ENCODE data around the gene MED8. TPM values are rescaled to one million over a fixed set of nuclear protein-coding genes. Genes with fewer than 3 reads are reported as not detected.
A peak's percentile ranks its signal among the peaks of the same experiment; 100 is the strongest.

Gene MED8
- total and polyA plus RNA-seq, 2 of the 13 experiments (the other 11 are each of a cell fraction or from before 2014, with no cell fraction given): 16.9 to 77.4 TPM

GRCh38 chr1:43358746-43359693 is 30.6 kb downstream of the MED8 start, which contains the start of gene CDC20 (continued):
- TF ChIP-seq, protein P1, sequence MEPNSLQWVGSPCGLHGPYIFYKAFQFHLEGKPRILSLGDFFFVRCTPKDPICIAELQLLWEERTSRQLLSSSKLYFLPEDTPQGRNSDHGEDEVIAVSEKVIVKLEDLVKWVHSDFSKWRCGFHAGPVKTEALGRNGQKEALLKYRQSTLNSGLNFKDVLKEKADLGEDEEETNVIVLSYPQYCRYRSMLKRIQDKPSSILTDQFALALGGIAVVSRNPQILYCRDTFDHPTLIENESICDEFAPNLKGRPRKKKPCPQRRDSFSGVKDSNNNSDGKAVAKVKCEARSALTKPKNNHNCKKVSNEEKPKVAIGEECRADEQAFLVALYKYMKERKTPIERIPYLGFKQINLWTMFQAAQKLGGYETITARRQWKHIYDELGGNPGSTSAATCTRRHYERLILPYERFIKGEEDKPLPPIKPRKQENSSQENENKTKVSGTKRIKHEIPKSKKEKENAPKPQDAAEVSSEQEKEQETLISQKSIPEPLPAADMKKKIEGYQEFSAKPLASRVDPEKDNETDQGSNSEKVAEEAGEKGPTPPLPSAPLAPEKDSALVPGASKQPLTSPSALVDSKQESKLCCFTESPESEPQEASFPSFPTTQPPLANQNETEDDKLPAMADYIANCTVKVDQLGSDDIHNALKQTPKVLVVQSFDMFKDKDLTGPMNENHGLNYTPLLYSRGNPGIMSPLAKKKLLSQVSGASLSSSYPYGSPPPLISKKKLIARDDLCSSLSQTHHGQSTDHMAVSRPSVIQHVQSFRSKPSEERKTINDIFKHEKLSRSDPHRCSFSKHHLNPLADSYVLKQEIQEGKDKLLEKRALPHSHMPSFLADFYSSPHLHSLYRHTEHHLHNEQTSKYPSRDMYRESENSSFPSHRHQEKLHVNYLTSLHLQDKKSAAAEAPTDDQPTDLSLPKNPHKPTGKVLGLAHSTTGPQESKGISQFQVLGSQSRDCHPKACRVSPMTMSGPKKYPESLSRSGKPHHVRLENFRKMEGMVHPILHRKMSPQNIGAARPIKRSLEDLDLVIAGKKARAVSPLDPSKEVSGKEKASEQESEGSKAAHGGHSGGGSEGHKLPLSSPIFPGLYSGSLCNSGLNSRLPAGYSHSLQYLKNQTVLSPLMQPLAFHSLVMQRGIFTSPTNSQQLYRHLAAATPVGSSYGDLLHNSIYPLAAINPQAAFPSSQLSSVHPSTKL (CRISPR knock-in tag; IDR thresholded peaks at IDR 0.05): peak; percentile 18; the same call in 1 of the 2 replicates
- TF ChIP-seq ZBTB2 (CRISPR knock-in tag; IDR thresholded peaks at IDR 0.05; ENCODE audit: low read depth) (peak; percentile 86), SATB2 (CRISPR knock-in tag; IDR thresholded peaks at IDR 0.05) (0 out of 2 replicates have a peak, but pooled peaks have one; percentile 46), TBL1XR1 (IDR thresholded peaks at IDR 0.05; ENCODE audit: borderline replicate concordance, low read length, partially characterized antibody) (peak; percentile 19), SNRNP70 (IDR thresholded peaks at IDR 0.05; ENCODE audit: low read depth, low read length) (no peak), ZNF772 (CRISPR knock-in tag; IDR thresholded peaks at IDR 0.05) (0 out of 2 replicates have a peak, but pooled peaks have one; percentile 48), ZNF766 (CRISPR knock-in tag; IDR thresholded peaks at IDR 0.05; ENCODE audit: borderline replicate concordance) (0 out of 2 replicates have a peak, but pooled peaks have one; percentile 63), TAF1 (CRISPR knock-in tag; IDR thresholded peaks at IDR 0.05) (peak; percentile 54; the same call in 1 of the 2 replicates), ZNF326 (CRISPR knock-in tag; IDR thresholded peaks at IDR 0.05; ENCODE audit: borderline replicate concordance) (no peak), ZNF747 (CRISPR knock-in tag; IDR thresholded peaks at IDR 0.05; ENCODE audit: borderline replicate concordance) (0 out of 2 replicates have a peak, but pooled peaks have one; percentile 35), SP2 (CRISPR knock-in tag; IDR thresholded peaks at IDR 0.05) (peak; percentile 94), BRD4 (CRISPR knock-in tag; IDR thresholded peaks at IDR 0.05) (no peak)
- TF ChIP-seq, protein P2, sequence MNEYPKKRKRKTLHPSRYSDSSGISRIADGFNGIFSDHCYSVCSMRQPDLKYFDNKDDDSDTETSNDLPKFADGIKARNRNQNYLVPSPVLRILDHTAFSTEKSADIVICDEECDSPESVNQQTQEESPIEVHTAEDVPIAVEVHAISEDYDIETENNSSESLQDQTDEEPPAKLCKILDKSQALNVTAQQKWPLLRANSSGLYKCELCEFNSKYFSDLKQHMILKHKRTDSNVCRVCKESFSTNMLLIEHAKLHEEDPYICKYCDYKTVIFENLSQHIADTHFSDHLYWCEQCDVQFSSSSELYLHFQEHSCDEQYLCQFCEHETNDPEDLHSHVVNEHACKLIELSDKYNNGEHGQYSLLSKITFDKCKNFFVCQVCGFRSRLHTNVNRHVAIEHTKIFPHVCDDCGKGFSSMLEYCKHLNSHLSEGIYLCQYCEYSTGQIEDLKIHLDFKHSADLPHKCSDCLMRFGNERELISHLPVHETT (CRISPR knock-in tag; conservative IDR thresholded peaks at IDR 0.05): no peak
- TF ChIP-seq, protein P3, sequence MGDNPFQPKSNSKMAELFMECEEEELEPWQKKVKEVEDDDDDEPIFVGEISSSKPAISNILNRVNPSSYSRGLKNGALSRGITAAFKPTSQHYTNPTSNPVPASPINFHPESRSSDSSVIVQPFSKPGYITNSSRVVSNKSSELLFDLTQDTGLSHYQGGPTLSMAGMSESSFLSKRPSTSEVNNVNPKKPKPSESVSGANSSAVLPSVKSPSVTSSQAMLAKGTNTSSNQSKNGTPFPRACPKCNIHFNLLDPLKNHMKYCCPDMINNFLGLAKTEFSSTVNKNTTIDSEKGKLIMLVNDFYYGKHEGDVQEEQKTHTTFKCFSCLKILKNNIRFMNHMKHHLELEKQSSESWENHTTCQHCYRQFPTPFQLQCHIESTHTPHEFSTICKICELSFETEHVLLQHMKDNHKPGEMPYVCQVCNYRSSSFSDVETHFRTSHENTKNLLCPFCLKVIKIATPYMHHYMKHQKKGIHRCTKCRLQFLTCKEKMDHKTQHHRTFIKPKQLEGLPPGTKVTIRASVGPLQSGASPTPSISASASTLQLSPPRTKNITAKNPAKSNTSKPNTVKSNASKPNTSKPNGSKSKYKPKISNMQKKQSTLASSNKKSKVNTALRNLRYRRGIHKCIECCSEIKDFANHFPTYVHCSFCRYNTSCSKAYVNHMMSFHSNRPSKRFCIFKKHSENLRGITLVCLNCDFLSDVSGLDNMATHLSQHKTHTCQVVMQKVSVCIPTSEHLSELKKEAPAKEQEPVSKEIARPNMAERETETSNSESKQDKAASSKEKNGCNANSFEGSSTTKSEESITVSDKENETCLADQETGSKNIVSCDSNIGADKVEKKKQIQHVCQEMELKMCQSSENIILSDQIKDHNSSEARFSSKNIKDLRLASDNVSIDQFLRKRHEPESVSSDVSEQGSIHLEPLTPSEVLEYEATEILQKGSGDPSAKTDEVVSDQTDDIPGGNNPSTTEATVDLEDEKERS (CRISPR knock-in tag; IDR thresholded peaks at IDR 0.05): no peak
- TF ChIP-seq, protein P4, sequence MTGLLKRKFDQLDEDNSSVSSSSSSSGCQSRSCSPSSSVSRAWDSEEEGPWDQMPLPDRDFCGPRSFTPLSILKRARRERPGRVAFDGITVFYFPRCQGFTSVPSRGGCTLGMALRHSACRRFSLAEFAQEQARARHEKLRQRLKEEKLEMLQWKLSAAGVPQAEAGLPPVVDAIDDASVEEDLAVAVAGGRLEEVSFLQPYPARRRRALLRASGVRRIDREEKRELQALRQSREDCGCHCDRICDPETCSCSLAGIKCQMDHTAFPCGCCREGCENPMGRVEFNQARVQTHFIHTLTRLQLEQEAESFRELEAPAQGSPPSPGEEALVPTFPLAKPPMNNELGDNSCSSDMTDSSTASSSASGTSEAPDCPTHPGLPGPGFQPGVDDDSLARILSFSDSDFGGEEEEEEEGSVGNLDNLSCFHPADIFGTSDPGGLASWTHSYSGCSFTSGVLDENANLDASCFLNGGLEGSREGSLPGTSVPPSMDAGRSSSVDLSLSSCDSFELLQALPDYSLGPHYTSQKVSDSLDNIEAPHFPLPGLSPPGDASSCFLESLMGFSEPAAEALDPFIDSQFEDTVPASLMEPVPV (CRISPR knock-in tag; IDR thresholded peaks at IDR 0.05): peak; percentile 95

Data from HepG2 (cell line).